Fibroblast of skin of left biceps (primary cell): ENCODE measurements around the gene FRMD1.

Source experiments
- DNase-seq, 2 experiments: peaks; one replicate each; pipeline ENCODE4 v3.0.0-alpha.2; 2013; ENCODE audit warnings: low read depth in 2 of 2

Gene FRMD1

DNA sequence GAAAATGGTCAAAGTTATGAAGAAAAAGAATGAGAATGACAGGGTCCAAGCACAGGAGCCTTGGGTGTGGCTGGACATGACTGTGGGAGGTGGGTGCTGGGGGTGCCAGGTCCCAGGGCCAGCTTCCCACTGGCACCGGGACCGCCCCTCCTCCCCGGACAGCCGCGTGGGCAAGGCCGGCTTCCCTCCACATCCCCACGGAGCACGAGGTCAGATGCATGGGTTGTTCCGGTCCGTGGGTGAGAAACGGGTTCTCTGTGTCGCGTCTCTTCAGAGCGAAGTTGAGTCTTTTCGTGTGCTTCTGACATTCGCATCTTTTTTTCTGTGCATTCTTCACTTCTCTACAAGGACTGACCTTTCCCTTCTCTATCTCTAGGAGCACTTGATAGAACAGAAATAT lies 51.5 kb downstream of the FRMD1 start:
- DNase-seq = no peak

GRCh38 chr6:168026925-168027324 lies 52.1 kb downstream of the FRMD1 start:
- no peak for DNase-seq

DNA sequence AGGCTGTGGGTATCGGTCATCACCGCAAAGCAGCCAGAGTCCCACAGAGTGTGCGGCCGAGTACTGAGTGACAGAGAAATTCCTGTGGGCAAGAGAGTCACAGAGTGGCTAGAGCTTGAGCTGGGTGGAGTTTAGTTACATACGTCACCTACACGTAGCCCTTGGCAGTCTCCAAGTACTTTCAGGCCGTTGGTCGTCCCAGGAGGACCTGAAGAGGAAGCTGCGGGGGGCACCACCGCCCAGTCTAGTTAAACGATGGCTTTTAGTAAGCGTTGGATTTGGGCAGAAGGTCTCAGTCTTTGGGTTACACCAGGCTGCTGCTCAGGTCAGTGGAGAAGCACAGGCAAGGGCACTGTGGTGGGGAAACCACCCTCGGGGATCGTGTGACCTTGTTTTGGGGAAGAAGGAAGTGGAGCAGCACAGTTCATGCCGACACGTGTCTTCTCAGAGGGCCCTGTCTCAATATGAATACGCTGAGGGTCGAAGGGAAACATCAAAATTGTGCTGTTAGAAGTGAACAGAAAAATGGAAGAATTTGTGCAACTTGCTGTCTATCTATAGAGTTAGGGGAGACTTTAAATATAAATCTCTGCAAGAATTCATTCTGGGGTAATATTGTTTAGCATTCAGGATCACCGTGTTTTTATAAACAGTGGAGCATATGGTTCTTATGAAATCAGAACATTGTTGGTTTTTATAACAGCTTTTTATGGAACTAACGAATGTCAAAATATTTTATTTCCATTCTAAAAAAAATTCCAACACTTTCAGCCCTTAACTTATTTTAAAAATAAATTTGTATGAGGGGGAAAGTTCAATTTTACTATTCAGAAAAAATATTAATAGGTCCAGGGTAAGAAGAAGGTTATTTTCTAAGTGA lies 52.9 kb downstream of the FRMD1 start:
- DNase-seq = no peak

- no peak for DNase-seq
Observed at GRCh38 chr6:168024951-168025510, 54.0 kb downstream of the FRMD1 start.

DNA sequence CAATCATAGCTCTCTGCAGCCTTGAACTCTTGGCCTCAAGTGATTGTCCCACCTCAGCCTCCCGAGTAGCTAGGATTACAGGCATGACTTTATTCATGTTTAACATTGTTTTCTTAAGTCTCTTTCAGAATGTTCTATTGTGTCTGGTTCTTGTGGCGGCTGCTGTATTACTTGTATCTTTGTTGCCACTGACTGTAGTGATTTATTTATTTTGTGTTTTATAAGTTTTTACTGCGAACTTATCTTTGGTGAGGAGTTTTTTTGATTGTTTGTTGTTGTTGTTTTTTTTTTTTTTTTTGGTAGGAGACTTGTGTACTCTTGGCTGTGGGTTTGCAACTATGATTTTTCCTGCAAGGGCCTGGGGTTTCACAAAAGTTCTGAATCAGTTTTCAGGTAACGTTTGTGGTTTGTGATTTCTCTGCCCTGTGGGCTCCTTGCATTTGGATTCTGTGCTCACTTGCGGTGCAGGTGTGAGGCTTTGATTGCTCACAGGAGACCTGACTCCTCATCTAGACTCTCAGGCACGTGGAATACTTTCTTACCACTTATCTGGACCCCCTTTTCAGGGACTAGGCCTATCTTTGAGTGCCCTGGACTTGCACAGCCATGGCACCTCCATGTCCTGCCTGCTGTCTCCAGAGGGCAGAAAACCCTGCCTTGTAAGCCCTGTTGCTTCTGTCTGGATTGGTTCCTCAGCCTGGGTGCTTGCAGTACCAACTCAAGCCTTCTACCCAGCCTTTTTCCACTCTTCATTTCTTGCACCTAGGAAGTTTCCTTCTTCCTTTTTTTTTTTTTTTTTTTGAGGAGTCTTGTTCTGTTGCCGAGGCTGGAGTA lies 56.3 kb downstream of the FRMD1 start:
- no peak for DNase-seq

DNA sequence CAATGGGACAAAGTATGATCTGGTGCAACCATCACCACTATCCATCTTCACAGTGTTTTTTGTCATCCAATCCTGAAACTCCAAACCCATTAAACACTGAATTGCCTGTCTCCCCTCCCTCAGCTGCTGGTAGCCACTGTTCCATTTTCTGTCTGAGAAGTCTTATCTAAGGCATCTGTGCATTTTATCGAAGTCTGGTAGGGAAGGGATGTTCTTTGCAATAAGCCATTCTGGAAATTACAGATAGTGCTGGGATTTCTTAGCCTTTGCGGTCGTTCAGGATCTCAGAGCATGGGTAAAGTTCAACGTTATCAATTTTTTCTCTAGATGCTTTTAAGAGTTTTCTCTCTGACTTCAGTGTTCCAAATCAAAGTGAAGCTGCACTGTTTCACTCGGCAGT lies 57.4 kb downstream of the FRMD1 start:
- no peak for DNase-seq

DNA sequence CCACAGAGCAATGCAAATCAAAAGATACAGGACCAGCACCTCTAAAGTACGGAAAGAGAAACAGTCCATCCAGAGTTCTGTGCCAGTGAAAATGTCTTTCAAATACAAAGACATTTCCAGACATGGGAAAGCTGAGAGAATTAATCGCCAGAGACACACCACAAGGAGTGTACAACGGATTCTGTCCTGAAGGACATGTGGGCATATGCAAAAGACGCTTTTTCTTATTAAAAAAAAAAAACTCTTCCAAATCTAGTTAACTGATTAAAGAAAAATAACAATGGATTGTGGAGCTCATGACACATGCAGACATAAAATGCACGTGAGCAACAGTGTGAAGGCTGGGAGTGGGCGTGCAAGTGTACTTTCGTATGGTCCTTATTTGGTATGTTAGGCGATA lies 58.8 kb downstream of the FRMD1 start:
- no peak for DNase-seq

- DNase-seq = no peak
Observed at GRCh38 chr6:168018664-168019063, 60.3 kb downstream of the FRMD1 start.

DNA sequence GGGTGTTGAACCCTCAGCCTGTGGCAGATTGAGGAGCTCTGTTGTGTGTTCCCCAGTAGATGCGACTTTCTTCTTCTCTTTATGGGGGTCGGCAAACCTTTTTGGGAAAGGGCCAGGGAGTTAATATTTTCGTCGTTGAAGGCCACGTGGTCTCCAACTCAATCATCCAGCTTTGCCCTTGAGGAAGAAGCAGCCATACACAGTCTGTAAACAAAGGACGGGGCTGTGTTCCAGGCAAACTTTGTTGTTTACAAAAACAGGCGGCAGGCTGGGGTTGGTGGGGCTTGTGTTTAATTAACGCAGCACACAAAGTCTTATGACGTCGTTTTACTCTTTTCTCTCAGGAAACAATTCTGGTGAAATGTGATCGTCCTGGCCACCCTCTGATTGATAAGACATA lies 61.4 kb downstream of the FRMD1 start:
- DNase-seq = no peak

DNA sequence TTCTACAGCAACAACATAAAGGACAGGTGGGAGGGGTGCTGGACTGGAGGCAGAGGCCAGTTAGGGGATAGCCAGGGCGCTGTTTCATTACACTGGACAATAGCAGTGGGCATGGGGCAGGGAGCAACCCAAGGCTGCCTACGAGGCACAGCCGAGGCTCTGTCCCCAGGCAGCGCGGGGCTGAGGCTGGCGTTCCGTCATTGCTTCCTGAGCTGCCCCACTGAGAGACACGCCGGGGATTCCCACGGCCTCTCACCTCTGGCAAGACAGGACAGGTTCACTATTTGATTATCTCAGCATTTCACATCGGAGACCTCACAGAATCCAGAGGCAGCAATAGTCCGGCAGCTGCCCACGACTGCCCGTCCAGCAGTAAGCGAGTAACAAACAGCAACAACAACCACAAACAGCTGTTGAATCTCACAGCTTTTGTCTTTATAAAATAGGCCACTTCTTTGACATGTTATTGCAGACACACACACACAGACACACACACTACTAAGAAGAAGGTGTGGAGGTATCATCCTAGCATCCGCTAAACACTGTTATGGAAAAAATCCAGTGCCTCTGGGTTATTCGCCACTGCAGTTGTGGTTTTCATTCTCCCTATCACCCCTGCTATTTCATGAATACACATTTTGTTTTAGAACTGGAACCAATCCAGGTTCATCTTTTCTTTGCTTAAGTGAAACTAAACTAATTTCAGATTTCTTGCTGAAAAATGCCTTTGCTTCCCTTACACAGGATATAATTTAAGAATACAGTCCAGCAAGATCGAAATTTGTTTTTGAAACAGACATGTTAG lies 62.1 kb downstream of the FRMD1 start:
- DNase-seq = no peak

GRCh38 chr6:168016176-168016620 lies 62.8 kb downstream of the FRMD1 start:
- no peak for DNase-seq

DNA sequence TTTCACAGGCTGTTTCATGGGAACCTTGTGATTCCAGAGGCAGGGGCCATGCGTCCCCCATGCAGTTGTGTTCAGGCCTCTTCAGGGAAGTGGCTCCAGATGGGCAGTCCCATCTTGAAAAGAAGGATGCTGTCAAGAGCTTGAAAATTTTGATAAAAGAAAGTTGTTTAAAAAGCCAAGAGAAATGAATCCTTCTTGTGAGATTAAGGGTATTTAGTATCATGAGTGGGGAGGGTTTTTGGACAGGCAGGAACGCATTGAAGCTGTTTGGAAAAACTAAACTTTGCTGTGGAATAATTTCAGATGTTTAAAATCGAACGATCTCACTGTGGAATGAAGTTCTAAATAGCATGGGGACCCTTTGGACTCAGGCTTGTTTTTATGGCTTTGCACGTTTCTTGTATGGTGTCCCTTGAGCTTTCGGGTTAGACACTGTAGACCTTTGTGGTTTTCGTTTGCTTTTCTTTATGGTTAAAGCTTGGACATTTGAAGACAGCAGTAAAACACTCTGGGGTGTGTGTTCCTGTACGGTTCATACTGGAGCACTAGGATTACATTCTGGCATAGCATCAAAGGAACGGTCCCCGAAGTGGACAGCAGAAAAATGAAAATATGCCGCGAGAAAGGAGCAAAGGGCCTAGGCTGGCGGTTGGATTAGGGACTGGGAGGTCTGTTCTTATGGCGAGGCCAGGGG lies 63.4 kb downstream of the FRMD1 start:
- no peak for DNase-seq

DNA sequence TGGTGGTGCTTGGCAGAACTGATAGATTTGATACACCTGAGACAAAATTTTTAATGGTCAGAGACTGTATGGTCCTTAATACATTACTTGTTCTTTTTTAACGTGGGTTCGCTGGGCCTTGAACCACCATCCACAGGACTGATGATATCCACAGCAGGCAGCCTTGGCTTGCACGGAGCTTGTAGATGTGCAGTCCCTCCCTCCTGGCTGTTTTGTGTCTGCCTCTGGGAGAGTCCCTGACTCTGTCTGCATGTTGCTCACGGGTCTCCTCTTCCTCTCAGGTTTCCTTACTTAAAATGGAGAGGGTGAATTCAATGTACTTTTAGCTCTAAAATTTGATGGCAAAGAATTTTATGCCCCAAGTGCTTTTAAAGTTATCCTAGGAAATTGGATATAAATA lies 64.0 kb downstream of the FRMD1 start:
- DNase-seq = no peak

DNA sequence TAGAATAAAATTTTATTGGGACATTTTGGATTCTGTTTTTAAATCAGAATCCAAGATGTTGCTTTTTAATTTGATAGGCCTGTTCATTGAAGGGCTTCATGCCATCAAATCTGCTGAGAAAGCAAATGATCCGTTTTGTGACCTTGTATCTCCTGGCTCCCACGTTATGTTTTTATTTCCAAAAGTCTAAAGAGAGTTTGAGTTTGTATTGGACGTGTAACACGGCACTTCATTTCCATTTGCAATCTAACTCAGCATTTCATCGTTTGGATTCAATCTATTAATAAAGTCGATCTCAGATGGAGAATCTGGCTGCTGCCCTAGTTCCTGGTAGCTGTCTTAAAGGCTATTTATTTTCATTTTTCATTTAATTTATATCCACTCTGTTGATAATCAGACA lies 64.6 kb downstream of the FRMD1 start:
- no peak for DNase-seq

- no peak for DNase-seq
Observed at GRCh38 chr6:168013250-168013915, 65.6 kb downstream of the FRMD1 start.

DNA sequence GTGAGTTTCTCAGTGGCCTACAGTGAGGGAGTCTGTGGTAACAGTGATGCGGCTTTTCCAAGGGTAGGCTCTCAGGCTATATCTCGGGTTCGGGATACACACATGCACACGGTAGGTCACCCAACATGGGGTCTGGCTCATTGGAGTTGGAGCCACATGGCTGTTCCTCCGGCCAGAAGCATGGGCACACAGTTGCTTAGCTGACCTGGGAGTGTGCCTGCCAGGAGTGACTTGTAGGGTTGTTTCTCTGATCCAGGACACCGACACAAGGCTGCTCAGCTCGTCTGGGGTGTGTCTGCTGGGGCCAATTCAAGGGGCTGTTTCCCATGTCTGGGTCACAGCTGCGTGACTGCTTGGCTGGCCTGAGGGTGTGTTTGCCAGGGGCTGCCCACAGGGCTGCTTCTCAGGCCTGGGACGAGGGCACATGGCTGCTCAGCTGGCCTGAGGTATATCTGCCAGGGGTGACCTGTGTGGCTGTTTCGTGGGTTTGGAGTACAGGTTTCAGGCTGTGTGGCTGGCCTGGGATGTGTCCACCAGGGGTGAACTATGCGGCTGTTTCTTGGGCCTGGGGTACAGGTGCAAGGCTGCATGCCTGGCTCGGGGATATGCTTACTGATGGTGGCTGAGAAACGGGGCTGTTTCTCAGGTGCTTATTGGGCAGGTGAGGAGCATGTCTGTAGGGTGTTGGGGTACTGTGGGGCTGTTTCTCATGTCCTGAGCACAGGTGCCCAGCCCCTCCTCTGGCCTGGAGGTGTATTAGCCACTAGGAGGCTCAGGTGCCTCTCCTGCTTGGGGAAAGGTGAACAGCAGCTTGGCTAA lies 66.4 kb downstream of the FRMD1 start:
- no peak for DNase-seq

- no peak for DNase-seq
Observed at GRCh38 chr6:168011291-168011690, 67.7 kb downstream of the FRMD1 start.

DNA sequence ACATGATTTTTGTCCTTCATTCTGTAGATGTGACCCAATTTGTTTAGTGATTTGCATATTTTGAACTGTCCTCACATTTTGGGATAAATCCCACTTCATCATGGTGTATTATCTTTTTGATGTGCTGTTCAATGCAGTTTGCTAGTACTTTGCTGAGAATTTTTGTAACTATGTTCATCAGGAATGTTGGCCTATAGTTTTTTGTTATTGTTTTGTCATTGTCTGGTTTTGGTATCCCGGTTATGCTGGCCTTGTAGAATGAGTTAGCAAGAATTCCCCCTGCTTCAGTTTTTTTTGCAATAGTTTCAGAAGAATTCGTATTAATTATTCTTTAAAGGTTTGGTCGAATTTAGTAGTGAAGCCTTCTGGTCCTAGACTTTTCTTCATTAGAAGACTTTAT lies 69.7 kb downstream of the FRMD1 start:
- DNase-seq = no peak

DNA sequence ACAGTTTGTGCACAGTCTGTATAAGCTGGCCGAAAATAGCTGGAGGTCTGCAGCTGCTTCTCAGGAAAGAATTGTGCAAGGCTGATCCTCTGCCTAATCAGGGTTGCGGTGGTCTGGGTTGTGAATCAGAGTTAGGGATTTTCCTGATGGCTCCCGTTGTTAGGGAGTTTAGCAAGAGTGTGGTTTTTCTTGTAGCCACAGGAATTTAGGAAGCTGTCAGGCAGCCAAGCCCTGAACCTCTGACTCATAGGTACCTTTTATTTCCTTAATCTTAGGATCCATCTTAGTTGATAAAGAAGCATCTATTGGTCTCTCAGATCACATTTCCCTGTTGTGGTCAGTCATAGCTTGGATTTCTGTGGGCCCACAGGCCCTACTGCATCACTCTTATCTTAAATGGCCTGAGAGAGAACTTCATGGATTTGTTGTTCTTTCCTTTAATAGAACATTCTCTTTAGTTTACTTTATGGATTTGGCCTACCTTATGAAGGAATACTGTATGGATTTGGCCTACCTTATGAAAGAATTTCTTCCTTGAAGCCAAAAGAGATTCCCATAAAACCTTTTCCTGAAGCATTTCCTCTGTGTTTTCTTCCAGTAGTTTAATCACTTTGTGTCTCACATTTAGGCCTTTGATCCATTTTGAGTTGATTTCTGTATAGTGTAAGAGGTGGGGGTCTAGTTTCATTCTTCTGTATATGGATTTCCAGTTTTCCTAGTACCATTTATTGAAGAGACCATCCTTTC lies 71.2 kb downstream of the FRMD1 start:
- peak; percentile 98 for DNase-seq
